IMR-90 (cell line): ENCODE measurements around the gene SH2D1B. TPM values are rescaled to one million over a fixed set of nuclear protein-coding genes. Genes with fewer than 3 reads are reported as not detected.

Source experiments
- ATAC-seq: fragments of 200-7000 bp; cut with Tn5 transposase; 2 replicates; pipeline ENCODE4 v1.9.1; 2020; ENCODE audit warnings: low read depth, mild to moderate bottlenecking, moderate library complexity
- BruUV-seq: library from RNA; stranded (reverse); fragments of 400-500 nt; replicated peaks from 2 replicates; lab custom pipeline; 2021; lab: Mats Ljungman, UMichigan
- CTCF ChIA-PET: fragments of 300-600 bp; formaldehyde crosslinking; extraction: SDS; loops from one replicate; lab custom pipeline; 2021; ENCODE audit warnings: antibody characterized with exemption; lab: Yijun Ruan, JAX
- POLR2A ChIA-PET: fragments of 300-600 bp; sonication (Branson Sonifier 250); formaldehyde crosslinking; loops from one replicate; lab custom pipeline; 2022; ENCODE audit warnings: antibody characterized with exemption; ENCODE audit not compliant: unreplicated experiment; lab: Charles Lee
- DNase-seq: peaks from one replicate; pipeline ENCODE4 v3.0.0; 2013
- H2AFZ ChIP-seq: replicated peaks from 2 replicates; pipeline ENCODE3; 2013; ENCODE audit warnings: low read length, mild to moderate bottlenecking; ENCODE audit not compliant: poor library complexity
- H2AK5ac ChIP-seq: 2 replicates; pipeline ENCODE4 v1.6.1; 2013; ENCODE audit warnings: low read depth, low read length, inconsistent platforms
- H2AK9ac ChIP-seq: replicated peaks from 2 replicates; pipeline ENCODE3; 2013; ENCODE audit warnings: mild to moderate bottlenecking, low read depth, low read length, moderate library complexity; ENCODE audit not compliant: poor library complexity
- H2BK120ac ChIP-seq: 2 replicates; pipeline ENCODE4 v1.6.1; 2013; ENCODE audit warnings: low read depth, low read length, inconsistent platforms
- H2BK15ac ChIP-seq: 3 replicates; pipeline ENCODE4 v1.6.1; 2013; ENCODE audit warnings: low read depth, low read length, inconsistent platforms
- H2BK20ac ChIP-seq: 2 replicates; pipeline ENCODE4 v1.6.1; 2013; ENCODE audit warnings: low read depth, mild to moderate bottlenecking, inconsistent platforms, low read length, moderate library complexity
- H2BK5ac ChIP-seq: 2 replicates; pipeline ENCODE4 v1.6.1; 2013; ENCODE audit warnings: mild to moderate bottlenecking, low read depth, low read length, inconsistent platforms; ENCODE audit not compliant: poor library complexity, severe bottlenecking
- H3K14ac ChIP-seq: replicated peaks from 2 replicates; pipeline ENCODE4 v1.6.1; 2013; ENCODE audit warnings: low read depth, low read length, inconsistent platforms
- H3K18ac ChIP-seq: 2 replicates; pipeline ENCODE4 v1.6.1; 2013; ENCODE audit warnings: low read depth, low read length, control low read depth
- H3K23ac ChIP-seq: 2 replicates; pipeline ENCODE4 v1.6.1; 2013; ENCODE audit warnings: low read depth, low read length, inconsistent platforms
- H3K27ac ChIP-seq: 2 replicates; pipeline ENCODE4 v1.5.1; 2013; ENCODE audit warnings: mild to moderate bottlenecking, control low read depth, low read length; ENCODE audit not compliant: insufficient read depth
- H3K27me3 ChIP-seq: 2 replicates; pipeline ENCODE4 v1.6.1; 2013; ENCODE audit warnings: low read length; ENCODE audit not compliant: control insufficient read depth, insufficient read depth
- H3K36me3 ChIP-seq: 2 replicates; pipeline ENCODE4 v1.6.1; 2013; ENCODE audit warnings: low read length, mixed read lengths; ENCODE audit not compliant: control insufficient read depth, insufficient read depth
- H3K4ac ChIP-seq: 2 replicates; pipeline ENCODE4 v1.6.1; 2013; ENCODE audit warnings: low read depth, low read length, inconsistent platforms
- H3K4me1 ChIP-seq: 2 replicates; pipeline ENCODE4 v1.6.1; 2013; ENCODE audit warnings: low read length, mixed read lengths; ENCODE audit not compliant: control insufficient read depth, insufficient read depth
- H3K4me2 ChIP-seq: 2 replicates; pipeline ENCODE4 v1.6.1; 2013; ENCODE audit warnings: low read depth, mild to moderate bottlenecking, control low read depth, low read length, moderate library complexity
- H3K4me3 ChIP-seq: 2 replicates; pipeline ENCODE4 v1.5.1; 2013; ENCODE audit warnings: low read depth, mild to moderate bottlenecking, control low read depth, low read length, moderate library complexity; ENCODE audit not compliant: insufficient read depth
- H3K56ac ChIP-seq: 2 replicates; pipeline ENCODE4 v1.6.1; 2013; ENCODE audit warnings: low read length, inconsistent platforms; ENCODE audit not compliant: insufficient read depth; ENCODE audit errors: extremely low read depth
- H3K79me1 ChIP-seq, 2 experiments: 2 replicates each; pipeline ENCODE4 v1.6.1; 2013; ENCODE audit warnings: low read length in 2 of 2, inconsistent platforms in 1 of 2, low read depth in 1 of 2
- H3K9ac ChIP-seq: 2 replicates; pipeline ENCODE4 v1.6.1; 2013; ENCODE audit warnings: low read depth, low read length, control low read depth
- H3K9me1 ChIP-seq: 2 replicates; pipeline ENCODE4 v1.6.1; 2013; ENCODE audit warnings: low read length, inconsistent platforms; ENCODE audit not compliant: insufficient read depth
- H3K9me3 ChIP-seq: 2 replicates; pipeline ENCODE4 v1.6.1; 2013; ENCODE audit warnings: low read length; ENCODE audit not compliant: control insufficient read depth, insufficient read depth
- H4K20me1 ChIP-seq: 2 replicates; pipeline ENCODE4 v1.6.1; 2013; ENCODE audit warnings: low read length, inconsistent platforms; ENCODE audit not compliant: insufficient read depth
- H4K5ac ChIP-seq: 2 replicates; pipeline ENCODE4 v1.6.1; 2013; ENCODE audit warnings: mild to moderate bottlenecking, low read depth, low read length, control low read depth
- H4K8ac ChIP-seq, 2 experiments: 2 replicates each; pipeline ENCODE4 v1.6.1; 2013; ENCODE audit warnings: low read depth in 2 of 2, low read length in 2 of 2, control low read depth in 1 of 2, inconsistent platforms in 1 of 2
- H4K91ac ChIP-seq: 2 replicates; pipeline ENCODE4 v1.6.1; 2013; ENCODE audit warnings: low read depth, low read length, inconsistent platforms; ENCODE audit not compliant: insufficient read depth
- BHLHE40 ChIP-seq: fragments of 150-350 bp; IDR thresholded peaks from 2 replicates; pipeline ENCODE4 v1.6.1; 2016; ENCODE audit warnings: mild to moderate bottlenecking, low read depth, low read length
- CEBPB ChIP-seq: IDR thresholded peaks from 2 replicates; pipeline ENCODE4 v1.6.1; 2012; ENCODE audit warnings: low read depth, low read length, improper control_type of control experiment
- CHD1 ChIP-seq: IDR thresholded peaks from 2 replicates; pipeline ENCODE4 v1.6.1; 2012; ENCODE audit warnings: low read depth, low read length, improper control_type of control experiment
- CTCF ChIP-seq: conservative IDR thresholded peaks from 2 replicates; pipeline ENCODE4 v1.5.1; 2012; ENCODE audit warnings: mild to moderate bottlenecking, low read depth, low read length, improper control_type of control experiment
- FOS ChIP-seq: fragments of 150-350 bp; IDR thresholded peaks from 2 replicates; pipeline ENCODE4 v1.6.1; 2016; ENCODE audit warnings: low read depth, low read length
- MAFK ChIP-seq: IDR thresholded peaks from 2 replicates; pipeline ENCODE4 v1.6.1; 2012; ENCODE audit warnings: low read depth, low read length, improper control_type of control experiment
- MXI1 ChIP-seq: IDR thresholded peaks from 2 replicates; pipeline ENCODE4 v1.6.1; 2012; ENCODE audit warnings: low read depth, mild to moderate bottlenecking, low read length, moderate library complexity, borderline replicate concordance
- NFE2L2 ChIP-seq: fragments of 150-350 bp; IDR thresholded peaks from 2 replicates; pipeline ENCODE4 v1.6.1; 2016; ENCODE audit warnings: low read depth, mild to moderate bottlenecking, low read length
- POLR2A ChIP-seq: IDR thresholded peaks from 2 replicates; pipeline ENCODE4 v1.6.1; 2012; ENCODE audit warnings: mild to moderate bottlenecking, low read depth, low read length
- RAD21 ChIP-seq: IDR thresholded peaks from 2 replicates; pipeline ENCODE4 v1.6.1; 2012; ENCODE audit warnings: low read length, improper control_type of control experiment
- RFX5 ChIP-seq: IDR thresholded peaks from 2 replicates; pipeline ENCODE4 v1.8.0; 2012; ENCODE audit warnings: low read depth, mild to moderate bottlenecking, low read length, moderate library complexity
- SMC3 ChIP-seq: fragments of 150-350 bp; IDR thresholded peaks from 2 replicates; pipeline ENCODE4 v1.6.1; 2016; ENCODE audit warnings: low read depth, mild to moderate bottlenecking, antibody characterized with exemption, low read length, moderate library complexity
- USF2 ChIP-seq: fragments of 150-350 bp; IDR thresholded peaks from 2 replicates; pipeline ENCODE4 v1.6.1; 2017; ENCODE audit warnings: mild to moderate bottlenecking, antibody characterized with exemption, low read length, low read depth
- WGBS, 2 experiments: methylation state at CpG; one replicate each; pipeline versions ENCODE4 v1.1.5 to v1.1.7; 2013; ENCODE audit warnings: missing lambda C conversion rate in 2 of 2; ENCODE audit not compliant: insufficient read length in 1 of 2; ENCODE audit errors: extremely low coverage in 2 of 2; 5-methylcytosine and 5-hydroxymethylcytosine counted together
- dilution Hi-C: fragments of 300-500 bp; cut with HindIII; formaldehyde crosslinking; loops from one replicate; pipeline ENCODE4 v1.14.3; 2018; ENCODE audit warnings: low sequenced_read_pairs; ENCODE audit not compliant: unreplicated experiment
- in situ Hi-C: fragments of 300-500 bp; cut with MboI; formaldehyde crosslinking; loops from 3 replicates; pipeline ENCODE4 v1.14.3; 2019; ENCODE audit warnings: low sequenced_read_pairs, inconsistent platforms, mixed read lengths
- intact Hi-C: fragments of 100-400 bp; cut with micrococcal nuclease; formaldehyde crosslinking; loops from 2 replicates; pipeline ENCODE4 v1.10.0; 2022
- polyA plus RNA-seq, 3 experiments: library from polyadenylated mRNA; depleted of rRNA; stranded (reverse); fragments of >200 nt; gene quantifications; 2 replicates each; pipeline ENCODE4 v1.2.3, GENCODE V29; 2012; ENCODE audit warnings: low replicate concordance in 1 of 3
- total RNA-seq: library from RNA; depleted of rRNA; stranded (reverse); fragments of >200 nt; gene quantifications from 2 replicates; pipeline ENCODE4 v1.2.3, GENCODE V29; 2012
- TF ChIP-seq, protein P1 (sequence below): fragments of 150-350 bp; IDR thresholded peaks from 2 replicates; pipeline ENCODE4 v1.6.1; 2016; ENCODE audit warnings: low read depth, mild to moderate bottlenecking, low read length, moderate library complexity, borderline replicate concordance

SH2D1B gene
- total and polyA plus RNA-seq, 2 of the 4 experiments (the other 2 are of a cell fraction): 0.03 to 0.18 TPM

DNA sequence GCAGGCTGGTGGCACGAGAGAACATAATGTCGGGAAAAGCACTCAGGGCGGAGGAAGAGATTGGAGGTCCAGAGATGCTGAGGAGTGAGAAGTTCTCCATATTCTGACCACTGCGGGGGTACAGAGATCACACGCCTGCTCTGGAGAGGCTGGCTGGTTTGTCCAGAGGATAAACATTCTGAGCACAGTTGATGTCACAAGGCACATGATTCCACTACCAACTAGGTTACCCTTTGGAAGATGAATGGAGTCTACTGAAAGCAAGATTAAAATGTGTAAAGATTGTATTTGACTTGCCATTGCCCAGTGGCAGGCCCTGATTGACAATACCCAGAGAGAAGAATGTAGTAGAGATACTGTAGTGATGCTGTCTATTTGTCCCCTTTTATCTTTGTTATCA, 35.2 kb downstream of the SH2D1B start, which contains the start of gene SPATA46:
Gene SPATA46 (minus strand): TSS at position 164 of the 400 bp plus-strand sequence. CDS start 64 bp downstream, at position 100.
- Histone ChIP-seq H4K5ac (no peak within 1 kb of the TSS), H3K9me1 (no peaks in the 10 kb centered on the region), H3K4me2 (no peak within 1 kb of the TSS), H3K23ac (no peak within 1 kb of the TSS), H3K9ac (no peak within 1 kb of the TSS), H2BK15ac (no peak within 1 kb of the TSS), H3K4me3 (no peak within 1 kb of the TSS), H2AFZ (no peak within 1 kb of the TSS), H3K4ac (no peak within 1 kb of the TSS), H4K8ac (no peak within 1 kb of the TSS), H2BK120ac (no peak within 1 kb of the TSS), H3K4me1 (no peaks in the 10 kb centered on the region), H4K20me1 (no peaks in the 10 kb centered on the region), H2BK5ac (no peak within 1 kb of the TSS), H3K18ac (no peak within 1 kb of the TSS), H3K9me3 (no peaks in the 10 kb centered on the region), H2AK5ac (no peak within 1 kb of the TSS), H3K79me1 (no peaks in the 10 kb centered on the region), H3K56ac (no peak within 1 kb of the TSS), H3K27me3 (peaks cover 23% of the 10 kb centered on the region), H3K36me3 (no peaks in the 10 kb centered on the region), H2BK20ac (no peak within 1 kb of the TSS), H4K91ac (no peak within 1 kb of the TSS), H2AK9ac (no peak within 1 kb of the TSS), H3K14ac (no peak within 1 kb of the TSS), H3K27ac (no peak within 1 kb of the TSS)
- ChIA-PET CTCF (interaction anchor here (0.7 kb wide), 1 partner anchor 342 kb away, joined by 6 read pairs; no protein-coding TSS in a partner anchor), POLR2A (no interaction called here)
- intact Hi-C loops: no loop called here
- no peak for ATAC-seq
- no peak for DNase-seq
- WGBS, 2 experiments: 80% methylated on average over 1 of the region's 5 CpGs; no CpG with 5 or more reads in 1 of the 2 experiments
- no TSS peak for BruUV-seq
- no peak for TF ChIP-seq CTCF
- TF ChIP-seq MAFK: no peak
- TF ChIP-seq MXI1: no peak
- no peak for TF ChIP-seq POLR2A
- TF ChIP-seq CHD1: no peak
- TF ChIP-seq RFX5: no peak
- no peak for TF ChIP-seq USF2
- no peak for TF ChIP-seq BHLHE40
- TF ChIP-seq SMC3: no peak
- TF ChIP-seq FOS: no peak
- TF ChIP-seq RAD21: no peak
- TF ChIP-seq, protein P1, sequence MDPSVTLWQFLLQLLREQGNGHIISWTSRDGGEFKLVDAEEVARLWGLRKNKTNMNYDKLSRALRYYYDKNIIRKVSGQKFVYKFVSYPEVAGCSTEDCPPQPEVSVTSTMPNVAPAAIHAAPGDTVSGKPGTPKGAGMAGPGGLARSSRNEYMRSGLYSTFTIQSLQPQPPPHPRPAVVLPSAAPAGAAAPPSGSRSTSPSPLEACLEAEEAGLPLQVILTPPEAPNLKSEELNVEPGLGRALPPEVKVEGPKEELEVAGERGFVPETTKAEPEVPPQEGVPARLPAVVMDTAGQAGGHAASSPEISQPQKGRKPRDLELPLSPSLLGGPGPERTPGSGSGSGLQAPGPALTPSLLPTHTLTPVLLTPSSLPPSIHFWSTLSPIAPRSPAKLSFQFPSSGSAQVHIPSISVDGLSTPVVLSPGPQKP: no peak
- no peak for TF ChIP-seq CEBPB
- TF ChIP-seq NFE2L2: no peak
- in situ Hi-C loops: loop anchor here (25.0 kb wide), 1 partner anchor 589 kb away; no protein-coding TSS in a partner anchor
- dilution Hi-C loops: no loop called here
